ENCODE measurements around the gene ZNF77. TPM values are rescaled to one million over a fixed set of nuclear protein-coding genes. Genes with fewer than 3 reads are reported as not detected.

The ZNF77 gene
- total and polyA plus RNA-seq, 4 donors: 0.90 to 3.5 (median 1.9) TPM

DNA sequence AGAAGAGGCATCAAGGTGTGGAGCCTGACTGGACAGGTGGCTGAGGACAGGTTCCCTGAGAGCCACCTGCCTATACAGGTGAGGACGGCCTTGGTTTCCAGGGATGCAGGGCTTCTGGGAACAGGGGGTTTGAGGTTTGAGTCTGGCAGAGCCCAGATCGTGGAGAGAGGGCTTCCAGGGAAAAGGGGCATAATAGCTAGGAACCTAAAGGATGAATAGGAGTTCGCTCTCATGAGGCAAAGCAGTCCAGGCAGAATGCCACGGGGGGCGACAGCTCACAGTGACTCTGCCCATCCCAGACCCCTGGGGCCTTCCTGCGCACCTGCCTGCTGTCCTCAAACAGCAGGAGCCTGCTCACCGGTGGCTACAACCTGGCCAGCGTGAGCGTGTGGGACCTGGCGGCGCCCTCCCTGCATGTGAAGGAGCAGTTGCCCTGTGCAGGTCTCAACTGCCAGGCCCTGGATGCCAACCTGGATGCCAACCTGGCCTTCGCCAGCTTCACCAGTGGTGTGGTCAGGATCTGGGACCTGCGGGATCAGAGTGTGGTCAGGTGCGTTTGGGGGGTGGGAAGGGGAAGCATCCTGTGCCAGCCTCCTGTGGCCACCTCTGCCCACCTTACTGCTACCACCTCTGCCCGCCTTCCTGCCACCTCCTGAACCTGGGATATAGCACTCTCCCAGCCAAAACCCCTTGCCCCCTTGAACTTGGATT is 44.6 kb upstream of the ZNF77 start:
- Histone ChIP-seq H3K27ac (ENCODE audit: low read depth in 1 of 2, low read length in 2 of 2) (no peak overlapping the region), H3K4me3 (ENCODE audit: low read depth in 1 of 3, low read length in 3 of 3) (no peak overlapping the region), H3K9me3 (ENCODE audit: control insufficient read depth in 4 of 4, low read length in 3 of 4) (no peaks in the 10 kb centered on the region), H3K27me3 (ENCODE audit: control insufficient read depth in 4 of 4, insufficient read depth in 4 of 4, low read length in 3 of 4) (no peaks in the 10 kb centered on the region), H3K4me1 (ENCODE audit: control insufficient read depth in 4 of 4, insufficient read depth in 4 of 4, low read length in 3 of 4) (no peaks in the 10 kb centered on the region), H3K36me3 (ENCODE audit: control insufficient read depth in 4 of 4, insufficient read depth in 3 of 4, low read depth in 1 of 4, low read length in 3 of 4) (no peaks in the 10 kb centered on the region), H3K9ac (ENCODE audit: low read depth in 1 of 2, low read length in 2 of 2) (no peak overlapping the region)
- no peak for DNase-seq (ENCODE audit: low spot score)
- WGBS: 95% methylated on average over 15 of the region's 15 CpGs
- TF ChIP-seq SP1 (IDR thresholded peaks at IDR 0.05): no peak
- TF ChIP-seq GABPA (IDR thresholded peaks at IDR 0.05 in 1 of 2, conservative IDR thresholded peaks at IDR 0.05 in 1 of 2): no peak
- TF ChIP-seq HNF4A (conservative IDR thresholded peaks at IDR 0.05): no peak
- TF ChIP-seq TAF1 (conservative IDR thresholded peaks at IDR 0.05): no peak
- TF ChIP-seq RAD21 (IDR thresholded peaks at IDR 0.05): no peak
- TF ChIP-seq NR2F2 (IDR thresholded peaks at IDR 0.05): no peak
- no peak for TF ChIP-seq FOXA1 (IDR thresholded peaks at IDR 0.05)
- no peak for TF ChIP-seq YY1 (IDR thresholded peaks at IDR 0.05)
- TF ChIP-seq, protein P1, sequence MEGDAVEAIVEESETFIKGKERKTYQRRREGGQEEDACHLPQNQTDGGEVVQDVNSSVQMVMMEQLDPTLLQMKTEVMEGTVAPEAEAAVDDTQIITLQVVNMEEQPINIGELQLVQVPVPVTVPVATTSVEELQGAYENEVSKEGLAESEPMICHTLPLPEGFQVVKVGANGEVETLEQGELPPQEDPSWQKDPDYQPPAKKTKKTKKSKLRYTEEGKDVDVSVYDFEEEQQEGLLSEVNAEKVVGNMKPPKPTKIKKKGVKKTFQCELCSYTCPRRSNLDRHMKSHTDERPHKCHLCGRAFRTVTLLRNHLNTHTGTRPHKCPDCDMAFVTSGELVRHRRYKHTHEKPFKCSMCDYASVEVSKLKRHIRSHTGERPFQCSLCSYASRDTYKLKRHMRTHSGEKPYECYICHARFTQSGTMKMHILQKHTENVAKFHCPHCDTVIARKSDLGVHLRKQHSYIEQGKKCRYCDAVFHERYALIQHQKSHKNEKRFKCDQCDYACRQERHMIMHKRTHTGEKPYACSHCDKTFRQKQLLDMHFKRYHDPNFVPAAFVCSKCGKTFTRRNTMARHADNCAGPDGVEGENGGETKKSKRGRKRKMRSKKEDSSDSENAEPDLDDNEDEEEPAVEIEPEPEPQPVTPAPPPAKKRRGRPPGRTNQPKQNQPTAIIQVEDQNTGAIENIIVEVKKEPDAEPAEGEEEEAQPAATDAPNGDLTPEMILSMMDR (IDR thresholded peaks at IDR 0.05; ENCODE audit: low read depth, low read length, missing input control): no peak
- no peak for TF ChIP-seq HNF4G (IDR thresholded peaks at IDR 0.05)
- TF ChIP-seq, protein P2, sequence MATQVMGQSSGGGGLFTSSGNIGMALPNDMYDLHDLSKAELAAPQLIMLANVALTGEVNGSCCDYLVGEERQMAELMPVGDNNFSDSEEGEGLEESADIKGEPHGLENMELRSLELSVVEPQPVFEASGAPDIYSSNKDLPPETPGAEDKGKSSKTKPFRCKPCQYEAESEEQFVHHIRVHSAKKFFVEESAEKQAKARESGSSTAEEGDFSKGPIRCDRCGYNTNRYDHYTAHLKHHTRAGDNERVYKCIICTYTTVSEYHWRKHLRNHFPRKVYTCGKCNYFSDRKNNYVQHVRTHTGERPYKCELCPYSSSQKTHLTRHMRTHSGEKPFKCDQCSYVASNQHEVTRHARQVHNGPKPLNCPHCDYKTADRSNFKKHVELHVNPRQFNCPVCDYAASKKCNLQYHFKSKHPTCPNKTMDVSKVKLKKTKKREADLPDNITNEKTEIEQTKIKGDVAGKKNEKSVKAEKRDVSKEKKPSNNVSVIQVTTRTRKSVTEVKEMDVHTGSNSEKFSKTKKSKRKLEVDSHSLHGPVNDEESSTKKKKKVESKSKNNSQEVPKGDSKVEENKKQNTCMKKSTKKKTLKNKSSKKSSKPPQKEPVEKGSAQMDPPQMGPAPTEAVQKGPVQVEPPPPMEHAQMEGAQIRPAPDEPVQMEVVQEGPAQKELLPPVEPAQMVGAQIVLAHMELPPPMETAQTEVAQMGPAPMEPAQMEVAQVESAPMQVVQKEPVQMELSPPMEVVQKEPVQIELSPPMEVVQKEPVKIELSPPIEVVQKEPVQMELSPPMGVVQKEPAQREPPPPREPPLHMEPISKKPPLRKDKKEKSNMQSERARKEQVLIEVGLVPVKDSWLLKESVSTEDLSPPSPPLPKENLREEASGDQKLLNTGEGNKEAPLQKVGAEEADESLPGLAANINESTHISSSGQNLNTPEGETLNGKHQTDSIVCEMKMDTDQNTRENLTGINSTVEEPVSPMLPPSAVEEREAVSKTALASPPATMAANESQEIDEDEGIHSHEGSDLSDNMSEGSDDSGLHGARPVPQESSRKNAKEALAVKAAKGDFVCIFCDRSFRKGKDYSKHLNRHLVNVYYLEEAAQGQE (IDR thresholded peaks at IDR 0.05): no peak
- no peak for TF ChIP-seq JUND (IDR thresholded peaks at IDR 0.05)
- no peak for TF ChIP-seq FOXA2 (IDR thresholded peaks at IDR 0.05)
- TF ChIP-seq, protein P3, sequence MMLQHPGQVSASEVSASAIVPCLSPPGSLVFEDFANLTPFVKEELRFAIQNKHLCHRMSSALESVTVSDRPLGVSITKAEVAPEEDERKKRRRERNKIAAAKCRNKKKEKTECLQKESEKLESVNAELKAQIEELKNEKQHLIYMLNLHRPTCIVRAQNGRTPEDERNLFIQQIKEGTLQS (IDR thresholded peaks at IDR 0.05): no peak
- TF ChIP-seq, protein P4, sequence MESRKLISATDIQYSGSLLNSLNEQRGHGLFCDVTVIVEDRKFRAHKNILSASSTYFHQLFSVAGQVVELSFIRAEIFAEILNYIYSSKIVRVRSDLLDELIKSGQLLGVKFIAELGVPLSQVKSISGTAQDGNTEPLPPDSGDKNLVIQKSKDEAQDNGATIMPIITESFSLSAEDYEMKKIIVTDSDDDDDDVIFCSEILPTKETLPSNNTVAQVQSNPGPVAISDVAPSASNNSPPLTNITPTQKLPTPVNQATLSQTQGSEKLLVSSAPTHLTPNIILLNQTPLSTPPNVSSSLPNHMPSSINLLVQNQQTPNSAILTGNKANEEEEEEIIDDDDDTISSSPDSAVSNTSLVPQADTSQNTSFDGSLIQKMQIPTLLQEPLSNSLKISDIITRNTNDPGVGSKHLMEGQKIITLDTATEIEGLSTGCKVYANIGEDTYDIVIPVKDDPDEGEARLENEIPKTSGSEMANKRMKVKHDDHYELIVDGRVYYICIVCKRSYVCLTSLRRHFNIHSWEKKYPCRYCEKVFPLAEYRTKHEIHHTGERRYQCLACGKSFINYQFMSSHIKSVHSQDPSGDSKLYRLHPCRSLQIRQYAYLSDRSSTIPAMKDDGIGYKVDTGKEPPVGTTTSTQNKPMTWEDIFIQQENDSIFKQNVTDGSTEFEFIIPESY (IDR thresholded peaks at IDR 0.05): no peak
- TF ChIP-seq EGR1 (IDR thresholded peaks at IDR 0.05; ENCODE audit: low read depth in 2 of 2): no peak
- TF ChIP-seq, protein P5, sequence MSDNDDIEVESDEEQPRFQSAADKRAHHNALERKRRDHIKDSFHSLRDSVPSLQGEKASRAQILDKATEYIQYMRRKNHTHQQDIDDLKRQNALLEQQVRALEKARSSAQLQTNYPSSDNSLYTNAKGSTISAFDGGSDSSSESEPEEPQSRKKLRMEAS (IDR thresholded peaks at IDR 0.05): no peak
